Trophoblast cell (in vitro differentiated cells and primary cell): ENCODE measurements around the gene TNS3.

Experiments
- DNase-seq, 2 donors: peaks; one replicate each; pipeline ENCODE4 v3.0.0-alpha.2; 2016
- H2AFZ ChIP-seq: 2 replicates; pipeline ENCODE4 v1.6.1; 2013; ENCODE audit warnings: low read length, moderate library complexity, mild to moderate bottlenecking; ENCODE audit not compliant: insufficient read depth, poor library complexity
- H2AK5ac ChIP-seq: 2 replicates; pipeline ENCODE4 v1.6.1; 2013; ENCODE audit warnings: mild to moderate bottlenecking, low read length
- H2BK120ac ChIP-seq: 2 replicates; pipeline ENCODE4 v1.6.1; 2013; ENCODE audit warnings: low read length, mild to moderate bottlenecking, moderate library complexity; ENCODE audit not compliant: insufficient read depth, poor library complexity
- H2BK12ac ChIP-seq: 2 replicates; pipeline ENCODE4 v1.6.1; 2013; ENCODE audit warnings: mild to moderate bottlenecking, low read length, moderate library complexity
- H2BK5ac ChIP-seq: 2 replicates; pipeline ENCODE4 v1.6.1; 2013; ENCODE audit warnings: low read length, low read depth, moderate library complexity, mild to moderate bottlenecking; ENCODE audit not compliant: poor library complexity
- H3K14ac ChIP-seq: 2 replicates; pipeline ENCODE4 v1.6.1; 2013; ENCODE audit warnings: mild to moderate bottlenecking, low read length
- H3K18ac ChIP-seq: 2 replicates; pipeline ENCODE4 v1.6.1; 2013; ENCODE audit warnings: mild to moderate bottlenecking, low read length
- H3K23ac ChIP-seq: 2 replicates; pipeline ENCODE4 v1.6.1; 2013; ENCODE audit warnings: low read length
- H3K27ac ChIP-seq: 2 replicates; pipeline ENCODE4 v1.5.1; 2013; ENCODE audit warnings: low read depth, mild to moderate bottlenecking, inconsistent platforms, low read length, moderate library complexity
- H3K27me3 ChIP-seq: 2 replicates; pipeline ENCODE4 v1.6.1; 2013; ENCODE audit warnings: inconsistent platforms, mild to moderate bottlenecking, low read length, moderate library complexity; ENCODE audit not compliant: insufficient read depth
- H3K36me3 ChIP-seq, 2 experiments: 1 replicate in 1 of 2; 2 replicates in 1 of 2; pipeline ENCODE4 v1.6.1; 2013; ENCODE audit warnings: low read length in 2 of 2, mild to moderate bottlenecking in 2 of 2, moderate library complexity in 1 of 2; ENCODE audit not compliant: insufficient read depth in 2 of 2, control insufficient read depth in 1 of 2
- H3K4ac ChIP-seq: 2 replicates; pipeline ENCODE4 v1.6.1; 2013; ENCODE audit warnings: low read depth, mild to moderate bottlenecking, low read length, moderate library complexity
- H3K4me1 ChIP-seq, 2 experiments: 1 replicate in 1 of 2; 2 replicates in 1 of 2; pipeline ENCODE4 v1.6.1; 2013; ENCODE audit warnings: low read length in 2 of 2, mild to moderate bottlenecking in 2 of 2, moderate library complexity in 1 of 2; ENCODE audit not compliant: insufficient read depth in 2 of 2, control insufficient read depth in 1 of 2
- H3K4me2 ChIP-seq: 2 replicates; pipeline ENCODE4 v1.6.1; 2013; ENCODE audit warnings: inconsistent platforms, mild to moderate bottlenecking, low read length, moderate library complexity
- H3K4me3 ChIP-seq: 2 replicates; pipeline ENCODE4 v1.5.1; 2013; ENCODE audit warnings: mild to moderate bottlenecking, low read depth, low read length, inconsistent platforms
- H3K79me1 ChIP-seq: one replicate; pipeline ENCODE4 v1.6.1; 2013; ENCODE audit warnings: low read length
- H3K79me2 ChIP-seq: 2 replicates; pipeline ENCODE4 v1.6.1; 2013; ENCODE audit warnings: low read length, mild to moderate bottlenecking; ENCODE audit not compliant: control insufficient read depth, insufficient read depth, poor library complexity
- H3K9ac ChIP-seq: 2 replicates; pipeline ENCODE4 v1.6.1; 2013; ENCODE audit warnings: mild to moderate bottlenecking, low read length
- H3K9me3 ChIP-seq: 2 replicates; pipeline ENCODE4 v1.6.1; 2013; ENCODE audit warnings: low read depth, mild to moderate bottlenecking, control low read depth, inconsistent platforms, low read length; ENCODE audit not compliant: insufficient read depth
- H4K12ac ChIP-seq: 2 replicates; pipeline ENCODE4 v1.6.1; 2013; ENCODE audit warnings: low read depth, mild to moderate bottlenecking, low read length, moderate library complexity
- H4K8ac ChIP-seq: 2 replicates; pipeline ENCODE4 v1.6.1; 2013; ENCODE audit warnings: low read depth, mild to moderate bottlenecking, low read length, moderate library complexity
- H4K91ac ChIP-seq: one replicate; pipeline ENCODE4 v1.6.1; 2013; ENCODE audit warnings: low read depth, mild to moderate bottlenecking, low read length, moderate library complexity
- WGBS: extraction: QIAGEN DNeasy Blood & Tissue Kit; methylation state at CpG from one replicate; pipeline ENCODE4 v1.1.7; 2013; ENCODE audit warnings: missing lambda C conversion rate; ENCODE audit not compliant: insufficient read length, insufficient coverage; ENCODE audit errors: extremely low coverage; 5-methylcytosine and 5-hydroxymethylcytosine counted together

The TNS3 gene

GRCh38 chr7:47379629-47380324 lies 202.1 kb downstream of the TNS3 start:
- no peak overlapping the region for H4K12ac ChIP-seq
- H3K27me3 ChIP-seq, result no peaks in the 10 kb centered on the region
- H3K14ac ChIP-seq, result no peak overlapping the region
- no CpG with 5 or more reads among the region's 20 CpGs for WGBS
- H3K27ac ChIP-seq, result peak overlapping the region; percentile 72
- H3K18ac ChIP-seq, result no peak overlapping the region
- H3K9me3 ChIP-seq, result no peaks in the 10 kb centered on the region
- peak overlapping the region; percentile 10 for H3K4me2 ChIP-seq
- H2BK12ac ChIP-seq, result peak overlapping the region; percentile 6
- peak overlapping the region; percentile 15 for H2BK5ac ChIP-seq
- H3K23ac ChIP-seq, result no peak overlapping the region
- peak; percentile 71 to 80 for DNase-seq
- no peak overlapping the region for H3K9ac ChIP-seq
- H2BK120ac ChIP-seq, result no peak overlapping the region
- no peak overlapping the region for H2AK5ac ChIP-seq
- H3K4me3 ChIP-seq, result no peak overlapping the region
- no peak overlapping the region for H3K4ac ChIP-seq
- H4K8ac ChIP-seq, result no peak overlapping the region
- peaks cover 5% of the 10 kb centered on the region for H3K79me1 ChIP-seq
- peaks cover 21 to 26% of the 10 kb centered on the region in 2 experiments for H3K4me1 ChIP-seq
- no peak overlapping the region for H2AFZ ChIP-seq
- peaks cover 46 to 65% of the 10 kb centered on the region in 2 experiments for H3K36me3 ChIP-seq
- no peak overlapping the region for H4K91ac ChIP-seq
- no peaks in the 10 kb centered on the region for H3K79me2 ChIP-seq

GRCh38 chr7:47378728-47379395 lies 203.0 kb downstream of the TNS3 start:
- Histone ChIP-seq H2BK12ac (no peak overlapping the region), H2BK5ac (no peak overlapping the region), H3K4me1 (peaks cover 21 to 22% of the 10 kb centered on the region in 2 experiments), H3K79me2 (no peaks in the 10 kb centered on the region), H2BK120ac (no peak overlapping the region), H3K79me1 (peaks cover 5% of the 10 kb centered on the region), H2AFZ (no peak overlapping the region), H3K27me3 (no peaks in the 10 kb centered on the region), H4K91ac (no peak overlapping the region), H3K14ac (no peak overlapping the region), H3K36me3 (peaks cover 45 to 65% of the 10 kb centered on the region in 2 experiments), H2AK5ac (no peak overlapping the region), H3K4ac (no peak overlapping the region), H4K8ac (no peak overlapping the region), H3K4me2 (no peak overlapping the region), H3K18ac (no peak overlapping the region), H3K4me3 (no peak overlapping the region), H4K12ac (no peak overlapping the region), H3K9me3 (no peaks in the 10 kb centered on the region), H3K9ac (no peak overlapping the region), H3K27ac (no peak overlapping the region), H3K23ac (no peak overlapping the region)
- DNase-seq, result no peak
- no CpG with 5 or more reads among the region's 11 CpGs for WGBS

- H3K4ac ChIP-seq, result no peak overlapping the region
- no peaks in the 10 kb centered on the region for H3K27me3 ChIP-seq
- H2BK12ac ChIP-seq, result no peak overlapping the region
- no peak overlapping the region for H3K27ac ChIP-seq
- WGBS, result no CpG with 5 or more reads among the region's 4 CpGs
- H3K4me2 ChIP-seq, result no peak overlapping the region
- H2AK5ac ChIP-seq, result no peak overlapping the region
- no peak overlapping the region for H3K9ac ChIP-seq
- H3K9me3 ChIP-seq, result peaks cover 2% of the 10 kb centered on the region
- no peak overlapping the region for H2BK5ac ChIP-seq
- no peak overlapping the region for H2BK120ac ChIP-seq
- H3K4me1 ChIP-seq, result peaks cover 21 to 22% of the 10 kb centered on the region in 2 experiments
- no peak overlapping the region for H4K8ac ChIP-seq
- H3K23ac ChIP-seq, result no peak overlapping the region
- H3K79me2 ChIP-seq, result no peaks in the 10 kb centered on the region
- no peak overlapping the region for H3K4me3 ChIP-seq
- H4K91ac ChIP-seq, result no peak overlapping the region
- no peak overlapping the region for H2AFZ ChIP-seq
- no peak overlapping the region for H3K18ac ChIP-seq
- peaks cover 41 to 62% of the 10 kb centered on the region in 2 experiments for H3K36me3 ChIP-seq
- peaks cover 5% of the 10 kb centered on the region for H3K79me1 ChIP-seq
- no peak overlapping the region for H3K14ac ChIP-seq
- DNase-seq, result no peak
- H4K12ac ChIP-seq, result no peak overlapping the region
Observed at GRCh38 chr7:47377741-47378140, 204.2 kb downstream of the TNS3 start.

- Histone ChIP-seq H3K14ac (no peak overlapping the region), H2AK5ac (no peak overlapping the region), H3K4me1 (peaks cover 21 to 22% of the 10 kb centered on the region in 2 experiments), H3K4ac (no peak overlapping the region), H2BK5ac (no peak overlapping the region), H4K8ac (no peak overlapping the region), H3K4me2 (no peak overlapping the region), H3K23ac (no peak overlapping the region), H4K91ac (no peak overlapping the region), H3K4me3 (no peak overlapping the region), H3K18ac (no peak overlapping the region), H3K36me3 (peaks cover 40 to 63% of the 10 kb centered on the region in 2 experiments), H3K79me1 (peaks cover 5% of the 10 kb centered on the region), H3K27ac (no peak overlapping the region), H3K27me3 (no peaks in the 10 kb centered on the region), H4K12ac (no peak overlapping the region), H3K9me3 (peaks cover 2% of the 10 kb centered on the region), H3K9ac (no peak overlapping the region), H2AFZ (no peak overlapping the region), H3K79me2 (no peaks in the 10 kb centered on the region), H2BK120ac (no peak overlapping the region), H2BK12ac (no peak overlapping the region)
- no CpG with 5 or more reads among the region's 10 CpGs for WGBS
- no peak for DNase-seq
Observed at GRCh38 chr7:47376991-47377616, 204.8 kb downstream of the TNS3 start.
